SK-N-SH (cell line): ENCODE results near the gene UNK. TPM values are rescaled to one million over a fixed set of nuclear protein-coding genes. Genes with fewer than 3 reads are reported as not detected.

ENCODE experiments used
- CTCF ChIA-PET: fragments of 300-600, 350-600 bp; formaldehyde crosslinking; extraction: SDS; loops from one replicate; lab custom pipeline; 2021; lab: Yijun Ruan, JAX
- POLR2A ChIA-PET: fragments of 350-600 bp; sonication (Branson Sonifier 250); formaldehyde crosslinking; extraction: SDS; loops from one replicate; lab custom pipeline; 2020; ENCODE audit warnings: antibody characterized with exemption, inconsistent platforms; lab: Yijun Ruan, JAX
- DNase-seq: peaks from one replicate; pipeline ENCODE4 v3.0.0; 2012
- H2AFZ ChIP-seq: fragments of 200-600 bp; sonication (generic); 2 replicates; pipeline ENCODE4 v1.8.1; 2016; ENCODE audit warnings: antibody characterized with exemption, mild to moderate bottlenecking, low read depth
- H3F3A ChIP-seq: fragments of 200-600 bp; sonication (generic); replicated peaks from 2 replicates; pipeline ENCODE3; 2016; ENCODE audit warnings: antibody characterized with exemption, mild to moderate bottlenecking; ENCODE audit not compliant: insufficient read depth
- H3K27ac ChIP-seq, 2 experiments: fragments of 200-500 bp in 1 of 2; fragments of 200-600 bp in 1 of 2; sonication (Bioruptor generic) in 1 of 2; sonication (generic), shearing (Covaris generic) in 1 of 2; 2 replicates each; pipeline versions ENCODE4 v1.5.1 to v1.6.1; 2014 to 2016; ENCODE audit warnings: low read depth in 2 of 2, inconsistent platforms in 1 of 2, low read length in 1 of 2, mild to moderate bottlenecking in 1 of 2, mixed read lengths in 1 of 2
- H3K27me3 ChIP-seq: fragments of 200-600 bp; sonication (generic), shearing (Covaris generic); 2 replicates; pipeline ENCODE4 v1.6.1; 2016; ENCODE audit warnings: mixed run types; ENCODE audit not compliant: insufficient read depth
- H3K36me3 ChIP-seq, 2 experiments: fragments of 200-500 bp in 1 of 2; fragments of 200-600 bp in 1 of 2; sonication (Bioruptor generic) in 1 of 2; sonication (generic) in 1 of 2; replicated peaks in 1 of 2; 2 replicates each; pipeline versions ENCODE3 to v1.5.1; 2014 to 2016; ENCODE audit warnings: low read length in 1 of 2, mild to moderate bottlenecking in 1 of 2; ENCODE audit not compliant: insufficient read depth in 2 of 2, control insufficient read depth in 1 of 2
- H3K4me1 ChIP-seq, 2 experiments: fragments of 200-500 bp in 1 of 2; fragments of 200-600 bp in 1 of 2; sonication (Bioruptor generic) in 1 of 2; sonication (generic), shearing (Covaris generic) in 1 of 2; 2 replicates each; pipeline versions ENCODE4 v1.5.1 to v1.6.1; 2014 to 2016; ENCODE audit warnings: low read depth in 1 of 2, low read length in 1 of 2, mixed run types in 1 of 2; ENCODE audit not compliant: insufficient read depth in 2 of 2, control insufficient read depth in 1 of 2
- H3K4me2 ChIP-seq: fragments of 200-600 bp; sonication (generic), shearing (Covaris generic); 2 replicates; pipeline ENCODE4 v1.6.1; 2017; ENCODE audit warnings: mixed run types
- H3K4me3 ChIP-seq, 2 experiments: fragments of 200-500 bp in 1 of 2; fragments of 200-600 bp in 1 of 2; sonication (Bioruptor generic) in 1 of 2; sonication (generic), shearing (Covaris generic) in 1 of 2; 2 replicates each; pipeline versions ENCODE4 v1.5.1 to v1.8.1; 2014 to 2016; ENCODE audit warnings: low read depth in 2 of 2, inconsistent platforms in 1 of 2, low read length in 1 of 2, mild to moderate bottlenecking in 1 of 2, mixed read lengths in 1 of 2, moderate library complexity in 1 of 2
- H3K79me2 ChIP-seq: fragments of 200-600 bp; sonication (generic); 2 replicates; pipeline ENCODE4 v1.8.1; 2017; ENCODE audit warnings: mild to moderate bottlenecking; ENCODE audit not compliant: insufficient read depth
- H3K9ac ChIP-seq: fragments of 200-600 bp; sonication (generic); 2 replicates; pipeline ENCODE4 v1.6.1; 2017; ENCODE audit warnings: mixed run types
- H3K9me2 ChIP-seq: fragments of 200-600 bp; sonication (generic); 2 replicates; pipeline ENCODE4 v1.6.1; 2017; ENCODE audit warnings: mixed run types
- H3K9me3 ChIP-seq: fragments of 200-600 bp; sonication (generic); 2 replicates; pipeline ENCODE4 v1.6.1; 2017; ENCODE audit warnings: mixed run types, mild to moderate bottlenecking, moderate library complexity
- H4K20me1 ChIP-seq: fragments of 200-600 bp; sonication (generic); 2 replicates; pipeline ENCODE4 v1.6.1; 2017; ENCODE audit warnings: mild to moderate bottlenecking, mixed run types; ENCODE audit not compliant: insufficient read depth
- CHD2 ChIP-seq: fragments of 150-350 bp; IDR thresholded peaks from 2 replicates; pipeline ENCODE4 v1.6.1; 2018; ENCODE audit warnings: low read length; ENCODE audit not compliant: partially characterized antibody
- EP300 ChIP-seq, 2 experiments: IDR thresholded peaks; 2 replicates each; pipeline versions ENCODE4 v1.4.0 to v1.6.1; 2012; ENCODE audit warnings: borderline replicate concordance in 1 of 2, low read depth in 1 of 2, low read length in 1 of 2
- FOXJ3 ChIP-seq: sonication (generic); formaldehyde crosslinking; IDR thresholded peaks from 2 replicates; pipeline ENCODE4 v1.5.1; 2020; ENCODE audit warnings: mild to moderate bottlenecking, missing genetic modification reagents
- GABPA ChIP-seq: IDR thresholded peaks from 2 replicates; pipeline ENCODE4 v1.4.0; 2012; ENCODE audit warnings: low read depth, mild to moderate bottlenecking
- GATA2 ChIP-seq: sonication (generic); formaldehyde crosslinking; IDR thresholded peaks from 2 replicates; pipeline ENCODE4 v1.5.0; 2020; ENCODE audit warnings: mild to moderate bottlenecking, missing genetic modification reagents
- MEF2A ChIP-seq: IDR thresholded peaks from 2 replicates; pipeline ENCODE4 v1.4.0; 2012; ENCODE audit warnings: low read depth, borderline replicate concordance
- NRF1 ChIP-seq: IDR thresholded peaks from 2 replicates; pipeline ENCODE4 v1.6.1; 2012; ENCODE audit warnings: low read depth, mild to moderate bottlenecking, low read length
- POLR2AphosphoS5 ChIP-seq: IDR thresholded peaks from 2 replicates; pipeline ENCODE4 v1.6.1; 2012; ENCODE audit warnings: low read depth, low read length
- SIN3A ChIP-seq: IDR thresholded peaks from 2 replicates; pipeline ENCODE4 v1.6.1; 2012; ENCODE audit warnings: low read depth, mild to moderate bottlenecking, low read length, moderate library complexity, borderline replicate concordance
- SMC3 ChIP-seq: IDR thresholded peaks from 2 replicates; pipeline ENCODE4 v1.6.1; 2012; ENCODE audit warnings: low read depth, low read length, improper control_type of control experiment
- TCF12 ChIP-seq: IDR thresholded peaks from 2 replicates; pipeline ENCODE4 v1.4.0; 2012
- YY1 ChIP-seq: IDR thresholded peaks from 2 replicates; pipeline ENCODE4 v1.4.0; 2012; ENCODE audit warnings: low read depth, mild to moderate bottlenecking
- WGBS: methylation state at CpG from one replicate; pipeline ENCODE4 v1.1.6; 2017; ENCODE audit warnings: low lambda C conversion rate; 5-methylcytosine and 5-hydroxymethylcytosine counted together
- polyA plus RNA-seq, 3 experiments: library from polyadenylated mRNA; depleted of rRNA; stranded (reverse); fragments of >200 nt; gene quantifications; 2 replicates each; pipeline ENCODE4 v1.2.3, GENCODE V29; 2012
- TF ChIP-seq, protein P1 (sequence below): fragments of 150-350 bp; IDR thresholded peaks from 2 replicates; pipeline ENCODE4 v1.6.1; 2016; ENCODE audit warnings: mild to moderate bottlenecking, low read depth, low read length
- TF ChIP-seq, protein P2 (sequence below): IDR thresholded peaks from 2 replicates; pipeline ENCODE4 v1.6.1; 2012; ENCODE audit warnings: mild to moderate bottlenecking, low read depth, low read length, moderate library complexity
- TF ChIP-seq, protein P3 (sequence below): IDR thresholded peaks from 2 replicates; pipeline ENCODE4 v1.4.0; 2012; ENCODE audit warnings: low read depth

The UNK gene
- polyA plus RNA-seq, 1 of the 3 experiments (the other 2 are of a cell fraction) = 24.8 TPM

DNA sequence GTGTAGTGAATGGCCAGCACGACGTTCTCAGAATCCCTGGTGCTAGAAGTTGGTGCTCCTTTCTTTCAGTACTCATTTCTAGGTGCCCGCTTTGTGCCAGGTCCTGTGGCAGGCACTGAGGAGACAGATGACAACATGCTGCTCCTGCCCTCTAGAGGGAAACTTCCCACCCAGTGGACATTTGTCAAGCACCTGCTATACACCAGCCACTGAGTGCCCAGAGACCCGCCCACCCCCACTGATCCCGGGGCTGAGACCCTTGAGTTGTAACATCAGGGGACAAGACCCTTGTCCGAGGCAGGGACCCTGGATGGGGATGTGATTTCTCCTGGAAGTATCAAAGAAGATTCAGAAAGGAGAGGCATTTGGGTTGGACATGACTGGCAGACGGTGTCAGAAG lies 34.5 kb downstream of the UNK start:
- Histone ChIP-seq H3K4me3 (no peak overlapping the region), H3K36me3 (peaks cover 19 to 71% of the 10 kb centered on the region in 2 experiments), H3K9me2 (no peaks in the 10 kb centered on the region), H3K9me3 (no peaks in the 10 kb centered on the region), H3F3A (peaks cover 9% of the 10 kb centered on the region), H4K20me1 (no peaks in the 10 kb centered on the region), H3K9ac (no peak overlapping the region), H3K4me1 (peaks cover 10 to 22% of the 10 kb centered on the region in 2 experiments; a peak in 3 of 4 replicates), H3K79me2 (no peaks in the 10 kb centered on the region), H3K27me3 (no peaks in the 10 kb centered on the region), H3K27ac (no peak overlapping the region), H2AFZ (no peak overlapping the region), H3K4me2 (no peak overlapping the region)
- ChIA-PET CTCF (interaction anchor here (1.4 to 7.6 kb wide), 3 partner anchors 9 to 69 kb away, joined by 3 to 90 read pairs (median 4); a partner anchor contains a TSS), POLR2A (interaction anchor here (1.3 kb wide), 1 partner anchor 10 kb away, joined by 3 read pairs; no protein-coding TSS in a partner anchor)
- DNase-seq = peak; percentile 41
- TF ChIP-seq MEF2A (no peak), POLR2AphosphoS5 (no peak), GABPA (no peak), NRF1 (no peak), TCF12 (no peak), GATA2 (CRISPR knock-in tag) (no peak), SIN3A (no peak), EP300 (IDR thresholded peaks at IDR 0.05; ENCODE audit: borderline replicate concordance in 1 of 2, low read depth in 1 of 2, low read length in 1 of 2) (no peak), YY1 (no peak), SMC3 (no peak), FOXJ3 (no peak), CHD2 (no peak)
- TF ChIP-seq, protein P1, sequence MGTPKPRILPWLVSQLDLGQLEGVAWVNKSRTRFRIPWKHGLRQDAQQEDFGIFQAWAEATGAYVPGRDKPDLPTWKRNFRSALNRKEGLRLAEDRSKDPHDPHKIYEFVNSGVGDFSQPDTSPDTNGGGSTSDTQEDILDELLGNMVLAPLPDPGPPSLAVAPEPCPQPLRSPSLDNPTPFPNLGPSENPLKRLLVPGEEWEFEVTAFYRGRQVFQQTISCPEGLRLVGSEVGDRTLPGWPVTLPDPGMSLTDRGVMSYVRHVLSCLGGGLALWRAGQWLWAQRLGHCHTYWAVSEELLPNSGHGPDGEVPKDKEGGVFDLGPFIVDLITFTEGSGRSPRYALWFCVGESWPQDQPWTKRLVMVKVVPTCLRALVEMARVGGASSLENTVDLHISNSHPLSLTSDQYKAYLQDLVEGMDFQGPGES = no peak
- TF ChIP-seq, protein P2, sequence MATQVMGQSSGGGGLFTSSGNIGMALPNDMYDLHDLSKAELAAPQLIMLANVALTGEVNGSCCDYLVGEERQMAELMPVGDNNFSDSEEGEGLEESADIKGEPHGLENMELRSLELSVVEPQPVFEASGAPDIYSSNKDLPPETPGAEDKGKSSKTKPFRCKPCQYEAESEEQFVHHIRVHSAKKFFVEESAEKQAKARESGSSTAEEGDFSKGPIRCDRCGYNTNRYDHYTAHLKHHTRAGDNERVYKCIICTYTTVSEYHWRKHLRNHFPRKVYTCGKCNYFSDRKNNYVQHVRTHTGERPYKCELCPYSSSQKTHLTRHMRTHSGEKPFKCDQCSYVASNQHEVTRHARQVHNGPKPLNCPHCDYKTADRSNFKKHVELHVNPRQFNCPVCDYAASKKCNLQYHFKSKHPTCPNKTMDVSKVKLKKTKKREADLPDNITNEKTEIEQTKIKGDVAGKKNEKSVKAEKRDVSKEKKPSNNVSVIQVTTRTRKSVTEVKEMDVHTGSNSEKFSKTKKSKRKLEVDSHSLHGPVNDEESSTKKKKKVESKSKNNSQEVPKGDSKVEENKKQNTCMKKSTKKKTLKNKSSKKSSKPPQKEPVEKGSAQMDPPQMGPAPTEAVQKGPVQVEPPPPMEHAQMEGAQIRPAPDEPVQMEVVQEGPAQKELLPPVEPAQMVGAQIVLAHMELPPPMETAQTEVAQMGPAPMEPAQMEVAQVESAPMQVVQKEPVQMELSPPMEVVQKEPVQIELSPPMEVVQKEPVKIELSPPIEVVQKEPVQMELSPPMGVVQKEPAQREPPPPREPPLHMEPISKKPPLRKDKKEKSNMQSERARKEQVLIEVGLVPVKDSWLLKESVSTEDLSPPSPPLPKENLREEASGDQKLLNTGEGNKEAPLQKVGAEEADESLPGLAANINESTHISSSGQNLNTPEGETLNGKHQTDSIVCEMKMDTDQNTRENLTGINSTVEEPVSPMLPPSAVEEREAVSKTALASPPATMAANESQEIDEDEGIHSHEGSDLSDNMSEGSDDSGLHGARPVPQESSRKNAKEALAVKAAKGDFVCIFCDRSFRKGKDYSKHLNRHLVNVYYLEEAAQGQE = no peak
- TF ChIP-seq, protein P3, sequence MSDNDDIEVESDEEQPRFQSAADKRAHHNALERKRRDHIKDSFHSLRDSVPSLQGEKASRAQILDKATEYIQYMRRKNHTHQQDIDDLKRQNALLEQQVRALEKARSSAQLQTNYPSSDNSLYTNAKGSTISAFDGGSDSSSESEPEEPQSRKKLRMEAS = no peak
- 85% methylated on average over 7 of the region's 7 CpGs for WGBS
